ENCODE data around the gene DSCAM.

The DSCAM gene

GRCh38 chr21:40402884-40403582, 443.9 kb downstream of the DSCAM start:
- in situ Hi-C loops (cut with MboI; ENCODE audit: low sequenced_read_pairs) = no loop called here

GRCh38 chr21:40395732-40396131, 451.2 kb downstream of the DSCAM start:
- in situ Hi-C loops (cut with MboI; ENCODE audit: low sequenced_read_pairs) = no loop called here

GRCh38 chr21:40393066-40393465, 453.9 kb downstream of the DSCAM start:
- in situ Hi-C loops (cut with MboI; ENCODE audit: low sequenced_read_pairs) = no loop called here

GRCh38 chr21:40388046-40388445, 458.9 kb downstream of the DSCAM start:
- in situ Hi-C loops (cut with MboI; ENCODE audit: low sequenced_read_pairs) = no loop called here

- in situ Hi-C loops (cut with MboI; ENCODE audit: low sequenced_read_pairs) = no loop called here
Measured at GRCh38 chr21:40386981-40387747, 459.8 kb downstream of the DSCAM start.

GRCh38 chr21:40386294-40386911, 460.6 kb downstream of the DSCAM start:
- in situ Hi-C loops (cut with MboI; ENCODE audit: low sequenced_read_pairs) = no loop called here

- in situ Hi-C loops (cut with MboI; ENCODE audit: low sequenced_read_pairs) = no loop called here
Measured at GRCh38 chr21:40385883-40386282, 461.1 kb downstream of the DSCAM start.

- in situ Hi-C loops (cut with MboI; ENCODE audit: low sequenced_read_pairs) = no loop called here
Measured at GRCh38 chr21:40383951-40384350, 463.0 kb downstream of the DSCAM start.

- in situ Hi-C loops (cut with MboI; ENCODE audit: low sequenced_read_pairs) = no loop called here
Measured at GRCh38 chr21:40381111-40381510, 465.8 kb downstream of the DSCAM start.

- in situ Hi-C loops (cut with MboI; ENCODE audit: low sequenced_read_pairs) = no loop called here
Measured at GRCh38 chr21:40379881-40380810, 466.8 kb downstream of the DSCAM start.

- in situ Hi-C loops (cut with MboI; ENCODE audit: low sequenced_read_pairs) = no loop called here
Measured at GRCh38 chr21:40377135-40377534, 469.8 kb downstream of the DSCAM start.

- in situ Hi-C loops (cut with MboI; ENCODE audit: low sequenced_read_pairs) = no loop called here
Measured at GRCh38 chr21:40373761-40374160, 473.2 kb downstream of the DSCAM start.

- in situ Hi-C loops (cut with MboI; ENCODE audit: low sequenced_read_pairs) = no loop called here
Measured at GRCh38 chr21:40372506-40372905, 474.5 kb downstream of the DSCAM start.

- in situ Hi-C loops (cut with MboI; ENCODE audit: low sequenced_read_pairs) = no loop called here
Measured at GRCh38 chr21:40371329-40371728, 475.6 kb downstream of the DSCAM start.

- in situ Hi-C loops (cut with MboI; ENCODE audit: low sequenced_read_pairs) = no loop called here
Measured at GRCh38 chr21:40356644-40357043, 490.3 kb downstream of the DSCAM start.

- in situ Hi-C loops (cut with MboI; ENCODE audit: low sequenced_read_pairs) = no loop called here
Measured at GRCh38 chr21:40355076-40355475, 491.9 kb downstream of the DSCAM start.

GRCh38 chr21:40351006-40351405, 496.0 kb downstream of the DSCAM start:
- in situ Hi-C loops (cut with MboI; ENCODE audit: low sequenced_read_pairs) = no loop called here

GRCh38 chr21:40349591-40349990, 497.4 kb downstream of the DSCAM start:
- in situ Hi-C loops (cut with MboI; ENCODE audit: low sequenced_read_pairs) = no loop called here

- in situ Hi-C loops (cut with MboI; ENCODE audit: low sequenced_read_pairs) = no loop called here
Measured at GRCh38 chr21:40345711-40346321, 501.1 kb downstream of the DSCAM start.

- in situ Hi-C loops (cut with MboI; ENCODE audit: low sequenced_read_pairs) = no loop called here
Measured at GRCh38 chr21:40340357-40340756, 506.6 kb downstream of the DSCAM start.
